GM18507 (cell line): ENCODE data around the gene MRPS27.

Experiments used
- DNase-seq: peaks from one replicate; pipeline ENCODE4 v3.0.0; 2011; ENCODE audit warnings: low read depth; ENCODE audit not compliant: insufficient read length; ENCODE audit errors: extremely low spot score
- FAIRE-seq: peaks from 2 replicates; lab custom pipeline; 2011; peaks lifted over from hg19 to GRCh38; lab: Jason Lieb, UNC

MRPS27 gene

DNA sequence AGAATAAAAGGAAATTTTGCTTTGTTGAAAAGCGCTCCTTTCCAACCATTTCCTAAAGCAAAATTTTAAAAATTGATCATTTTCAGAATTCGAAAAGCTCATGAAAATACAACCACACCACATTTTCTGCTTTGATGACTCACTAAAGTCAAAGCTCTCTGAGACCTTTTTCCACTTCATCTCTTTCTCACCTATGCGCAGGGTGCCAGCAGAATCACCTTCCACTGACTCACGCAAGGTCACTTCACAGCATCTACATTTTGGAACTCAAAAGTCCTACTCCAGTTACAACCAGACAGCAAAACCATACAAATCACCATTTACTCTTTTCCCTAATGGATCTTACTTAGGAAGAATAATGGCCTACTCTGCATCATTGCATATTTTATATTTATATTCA, 106.6 kb downstream of the MRPS27 start:
- DNase-seq (no peak), FAIRE-seq (no peak)

DNA sequence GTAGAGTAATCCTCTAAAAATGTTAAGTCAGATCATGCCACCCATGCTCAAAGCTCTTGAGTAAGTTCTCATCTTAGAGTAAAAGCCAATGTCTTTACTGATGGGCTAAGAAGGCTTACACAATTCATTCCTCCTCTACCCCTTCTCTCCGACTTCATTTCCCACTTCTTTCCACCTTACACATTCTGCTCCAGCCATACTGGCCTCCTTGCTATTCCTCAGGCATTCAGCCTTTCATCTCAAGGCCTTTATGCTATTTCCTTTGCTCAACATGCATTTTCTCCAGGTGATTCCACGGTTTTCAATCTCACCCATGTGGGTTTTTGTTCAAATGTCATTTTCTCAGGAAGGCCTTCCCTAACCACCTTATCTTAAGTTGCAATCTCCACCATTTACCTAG, 107.9 kb downstream of the MRPS27 start:
- DNase-seq (no peak), FAIRE-seq (no peak)

DNA sequence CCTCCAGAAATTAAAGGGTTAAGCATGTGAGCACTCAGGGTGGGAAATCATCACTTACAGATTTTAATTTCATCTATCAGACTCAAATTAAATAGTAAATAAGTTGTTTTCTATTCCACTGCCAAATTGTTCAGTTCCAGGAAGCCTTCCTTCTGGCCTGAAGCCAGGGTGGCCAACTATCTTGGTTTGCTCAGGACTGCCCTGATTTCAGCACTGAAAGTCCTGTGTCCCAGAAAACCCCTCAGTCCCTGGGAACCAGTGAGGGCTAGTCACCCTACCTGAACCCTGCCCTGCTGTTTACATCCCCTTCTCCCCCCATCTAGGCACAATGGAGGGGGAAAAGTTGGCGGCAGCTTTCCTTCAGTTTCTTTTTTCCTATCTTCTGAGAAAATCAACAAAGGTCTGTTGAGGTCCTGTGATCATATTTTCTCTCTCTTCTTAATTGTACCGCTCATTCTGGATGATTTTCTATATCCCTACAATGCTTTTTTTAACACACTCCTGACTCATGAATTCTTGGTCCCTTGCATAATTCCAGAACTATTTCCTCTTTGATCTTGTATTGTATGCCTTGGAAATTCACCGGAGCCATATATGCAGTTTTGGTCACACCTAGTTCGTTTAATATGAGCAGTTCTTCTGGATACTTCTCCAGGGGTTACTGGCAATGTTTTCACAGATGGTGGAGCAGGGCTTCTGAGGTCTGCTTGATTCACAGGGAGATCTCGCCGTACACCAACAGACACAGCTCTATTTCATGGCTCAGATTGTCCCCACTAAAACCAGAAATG, 109.0 kb downstream of the MRPS27 start:
- DNase-seq (no peak), FAIRE-seq (no peak)

DNA sequence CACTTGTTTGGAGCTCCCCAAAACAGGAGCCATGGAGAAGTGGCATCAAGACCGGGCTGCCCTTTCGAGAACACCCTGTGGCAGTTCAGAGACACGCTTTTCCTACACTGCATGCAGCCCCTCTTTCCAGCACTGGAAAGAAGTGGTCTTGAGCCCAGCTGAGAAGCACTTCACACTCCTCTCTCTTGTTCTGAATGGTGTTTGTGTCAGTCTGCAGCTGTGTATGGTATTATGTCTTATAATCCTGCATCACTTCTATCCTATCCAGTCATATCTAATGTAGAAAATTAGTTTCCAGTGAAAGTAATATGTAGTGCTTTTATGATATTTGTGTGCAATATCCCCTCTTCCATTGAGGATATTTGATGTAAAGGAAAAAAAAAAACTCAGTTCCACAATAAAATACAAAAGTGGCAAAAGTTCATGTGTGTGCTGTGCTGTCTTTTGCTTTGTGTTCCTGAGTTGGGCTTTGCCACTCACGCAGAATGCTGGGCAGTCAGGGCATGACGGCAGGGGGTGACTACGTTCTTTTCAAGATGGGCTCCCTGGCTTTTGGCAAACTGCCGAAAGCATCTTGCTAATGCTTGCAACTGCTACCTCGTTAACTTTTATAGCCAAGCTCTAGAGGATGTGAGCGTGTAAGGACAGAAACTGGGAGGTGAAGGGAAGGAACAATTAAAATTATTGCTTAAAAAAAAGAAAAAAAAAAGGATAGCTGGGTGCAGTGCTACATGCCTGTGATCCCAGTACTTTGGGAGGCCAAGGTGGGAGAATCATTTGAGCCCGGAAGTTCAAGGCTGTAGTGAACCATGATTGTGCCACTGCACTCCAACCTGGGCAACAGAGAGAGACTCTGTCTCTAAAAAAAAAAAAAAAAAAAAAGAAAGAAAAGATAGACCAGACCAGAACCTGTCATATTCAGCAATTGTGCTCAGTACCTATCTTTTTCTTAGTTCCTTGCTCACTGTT, 110.6 kb downstream of the MRPS27 start:
- FAIRE-seq = no peak
- DNase-seq = no peak

DNA sequence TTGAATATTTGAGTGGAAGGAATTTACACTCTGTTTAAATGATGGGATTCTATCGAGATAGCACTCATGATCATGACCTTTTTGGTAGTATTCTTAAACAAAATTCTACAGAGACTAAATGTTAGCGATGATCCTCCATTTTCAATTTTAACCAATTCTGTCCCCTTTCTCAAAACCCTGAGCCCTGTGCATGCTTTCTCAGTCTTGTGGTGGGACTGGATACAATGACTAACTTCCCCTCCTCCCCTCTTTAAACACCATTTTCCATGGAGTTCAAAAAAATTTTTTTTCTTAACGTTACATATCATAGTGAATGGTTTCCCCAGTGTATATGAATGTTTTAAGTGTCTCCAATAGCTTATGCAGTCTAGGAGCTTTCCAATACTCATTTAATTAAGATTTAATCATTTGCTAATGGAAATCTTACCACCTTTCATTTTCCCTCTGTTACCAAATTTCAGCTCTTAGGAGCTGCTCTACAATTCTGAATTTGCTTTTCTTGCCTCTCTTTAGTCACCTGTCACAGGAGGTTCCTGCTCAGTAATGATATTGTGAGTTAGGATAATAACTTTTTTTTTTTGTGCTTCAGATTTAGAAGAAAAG, 111.6 kb downstream of the MRPS27 start:
- FAIRE-seq (no peak), DNase-seq (no peak)

DNA sequence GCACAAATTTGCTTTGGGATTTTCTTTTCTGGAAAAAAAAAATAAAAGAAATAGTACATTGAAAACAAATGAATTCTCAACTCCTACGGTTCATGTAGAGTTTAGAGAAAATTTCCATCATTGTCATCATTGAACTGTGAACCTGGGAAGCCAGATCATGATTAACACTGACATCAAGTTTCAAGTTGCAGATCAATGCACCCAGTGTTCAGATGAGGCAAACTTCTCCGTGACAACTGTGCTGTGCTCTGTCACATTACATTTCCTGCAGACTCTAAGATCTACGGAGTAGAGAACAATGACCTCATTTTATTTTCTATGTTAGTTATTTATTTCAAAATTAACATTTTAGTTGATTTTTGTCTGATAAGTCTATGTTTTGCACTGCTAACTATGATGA, 113.0 kb downstream of the MRPS27 start:
- no peak for DNase-seq
- FAIRE-seq = no peak

DNA sequence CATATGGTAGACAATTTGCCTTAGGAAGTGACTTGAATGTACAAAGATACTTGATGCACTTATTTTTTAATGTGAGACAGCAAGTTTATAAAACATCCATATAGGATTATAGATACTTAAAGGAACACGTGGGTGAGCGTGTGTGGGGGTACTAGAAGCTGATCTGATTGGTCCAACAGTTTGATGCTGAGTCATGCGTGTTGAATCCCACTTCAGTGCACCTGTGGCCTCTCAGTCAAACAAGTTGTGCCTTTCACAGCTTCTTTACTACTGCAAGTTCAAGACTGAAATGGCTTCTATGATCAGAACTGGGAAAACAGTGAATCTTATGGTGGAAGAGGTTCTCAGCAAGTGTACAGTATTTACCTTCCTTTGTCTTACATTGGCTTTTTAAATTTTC, 113.9 kb downstream of the MRPS27 start:
- FAIRE-seq (no peak), DNase-seq (no peak)

DNA sequence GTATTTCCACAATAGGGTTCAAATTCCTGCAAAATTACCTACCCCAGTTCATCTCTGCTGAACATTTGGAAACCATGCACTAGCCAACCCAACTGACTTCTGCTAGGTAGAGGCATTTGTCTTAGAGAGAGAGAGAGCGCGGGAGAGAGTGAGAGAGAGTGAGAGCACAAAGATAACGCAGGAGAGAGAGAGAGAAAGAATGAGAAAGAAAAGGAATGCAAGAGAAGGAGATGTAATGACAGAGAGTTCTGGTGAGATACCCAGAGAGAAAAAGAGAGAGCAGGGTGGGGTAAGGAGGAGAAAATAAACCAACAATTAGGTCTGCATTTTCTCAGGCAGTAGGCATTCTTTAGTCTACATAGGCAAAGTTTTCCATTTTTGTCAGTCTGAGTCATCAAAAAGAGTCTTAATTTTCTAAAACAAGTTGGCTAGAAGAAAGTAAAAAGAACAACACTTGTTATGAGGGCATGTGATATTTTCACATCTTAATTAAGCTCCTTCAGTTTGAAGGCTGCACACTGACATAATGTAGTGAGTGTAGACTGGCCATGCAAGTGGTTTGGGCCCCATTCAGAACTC, 114.5 kb downstream of the MRPS27 start:
- FAIRE-seq (no peak), DNase-seq (no peak)

DNA sequence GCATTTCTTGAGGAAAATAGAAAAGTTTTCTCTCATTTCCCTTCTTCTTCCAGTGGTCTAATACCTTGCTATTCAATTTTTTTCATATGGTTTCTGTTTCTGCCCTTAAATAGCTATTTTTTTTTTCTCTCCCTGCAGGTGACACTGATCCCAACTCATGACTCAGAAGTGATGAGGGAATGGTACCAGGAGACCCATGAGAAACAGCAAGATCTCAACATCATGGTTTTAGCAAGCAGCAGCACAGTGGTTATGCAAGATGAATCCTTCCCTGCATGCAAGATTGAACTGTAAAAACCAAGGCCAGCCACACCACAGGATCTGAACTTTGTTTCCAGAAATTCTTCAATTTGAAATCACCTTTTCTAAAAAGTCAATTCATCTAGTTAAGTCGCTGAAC, 115.1 kb downstream of the MRPS27 start:
- no peak for DNase-seq

DNA sequence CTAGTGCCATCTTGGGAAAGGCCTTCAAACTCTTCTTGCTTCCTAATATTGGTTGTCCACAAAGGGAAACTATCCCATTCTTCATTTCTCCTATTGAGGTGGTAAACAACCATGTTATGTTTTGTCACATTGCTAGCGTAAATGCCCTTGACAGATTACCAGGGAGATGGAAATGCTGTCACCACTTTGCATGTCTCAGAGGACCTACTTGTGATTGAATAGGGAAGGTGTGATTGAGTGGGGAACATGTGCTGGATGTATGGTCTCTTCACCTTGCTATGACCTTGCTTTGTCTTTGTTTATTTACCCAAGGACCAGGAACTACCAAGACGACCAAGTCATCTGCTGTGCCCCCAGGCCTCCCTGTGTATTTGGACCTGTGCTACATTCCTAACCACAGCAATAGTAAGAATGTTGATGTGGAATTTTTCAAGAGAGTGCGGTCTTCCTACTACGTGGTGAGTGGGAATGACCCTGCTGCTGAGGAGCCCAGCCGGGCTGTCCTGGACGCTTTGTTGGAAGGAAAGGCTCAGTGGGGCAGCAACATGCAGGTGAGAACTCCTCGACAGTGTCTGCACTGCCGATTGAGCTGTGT, 116.7 kb downstream of the MRPS27 start:
- DNase-seq (no peak), FAIRE-seq (no peak)

More for the DNA sequence above, 115.1 kb downstream of the MRPS27 start:
- FAIRE-seq = no peak

DNA sequence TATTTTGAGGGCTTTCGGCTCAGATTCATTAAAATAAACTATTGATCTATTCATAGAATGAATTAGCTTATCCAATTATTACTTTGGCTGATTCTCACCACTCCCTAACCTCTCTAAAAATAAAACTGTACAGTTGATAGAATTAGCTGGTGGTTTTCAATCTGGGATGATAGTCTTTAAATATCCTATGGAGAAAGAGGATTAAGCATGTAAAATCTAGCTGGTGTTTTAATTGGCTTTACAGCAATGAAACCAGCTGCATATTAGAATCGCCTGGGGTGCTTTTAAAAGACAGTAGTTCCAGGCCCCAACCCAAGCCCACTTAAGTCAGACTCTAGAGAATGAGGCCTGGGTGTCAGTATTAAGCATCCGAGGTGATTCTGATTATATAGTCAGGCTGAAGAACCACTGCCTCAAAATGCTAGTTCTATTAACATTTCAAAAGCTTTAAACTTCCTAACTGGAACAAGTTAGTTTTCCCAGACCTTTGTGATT, 117.7 kb downstream of the MRPS27 start:
- no peak for DNase-seq
- no peak for FAIRE-seq

DNA sequence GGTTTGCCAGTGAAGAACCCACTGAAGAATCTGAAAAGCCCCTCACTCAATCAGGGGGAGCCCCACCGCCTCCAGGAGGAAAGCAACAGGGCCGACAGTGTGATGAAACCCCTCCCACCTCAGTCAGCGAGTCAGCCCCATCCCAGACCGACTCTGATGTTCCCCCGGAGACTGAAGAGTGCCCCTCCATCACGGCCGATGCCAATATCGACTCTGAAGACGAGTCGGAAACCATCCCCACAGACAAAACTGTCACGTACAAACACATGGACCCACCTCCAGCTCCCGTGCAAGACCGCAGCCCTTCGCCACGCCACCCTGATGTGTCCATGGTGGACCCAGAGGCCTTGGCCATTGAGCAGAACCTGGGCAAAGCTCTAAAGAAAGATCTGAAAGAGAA, 120.4 kb downstream of the MRPS27 start:
- no peak for DNase-seq
- no peak for FAIRE-seq

DNA sequence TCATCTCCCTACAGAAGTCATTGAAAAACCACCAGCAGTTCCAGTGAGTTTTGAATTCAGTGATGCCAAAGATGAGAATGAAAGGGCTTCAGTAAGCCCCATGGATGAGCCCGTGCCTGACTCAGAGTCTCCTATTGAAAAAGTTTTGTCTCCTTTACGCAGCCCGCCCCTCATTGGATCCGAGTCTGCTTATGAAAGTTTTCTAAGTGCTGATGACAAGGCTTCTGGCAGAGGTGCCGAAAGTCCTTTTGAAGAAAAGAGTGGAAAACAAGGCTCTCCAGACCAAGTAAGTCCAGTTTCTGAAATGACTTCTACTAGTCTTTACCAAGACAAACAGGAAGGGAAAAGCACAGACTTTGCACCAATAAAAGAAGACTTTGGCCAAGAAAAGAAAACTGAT, 122.6 kb downstream of the MRPS27 start:
- FAIRE-seq = no peak
- DNase-seq = no peak

DNA sequence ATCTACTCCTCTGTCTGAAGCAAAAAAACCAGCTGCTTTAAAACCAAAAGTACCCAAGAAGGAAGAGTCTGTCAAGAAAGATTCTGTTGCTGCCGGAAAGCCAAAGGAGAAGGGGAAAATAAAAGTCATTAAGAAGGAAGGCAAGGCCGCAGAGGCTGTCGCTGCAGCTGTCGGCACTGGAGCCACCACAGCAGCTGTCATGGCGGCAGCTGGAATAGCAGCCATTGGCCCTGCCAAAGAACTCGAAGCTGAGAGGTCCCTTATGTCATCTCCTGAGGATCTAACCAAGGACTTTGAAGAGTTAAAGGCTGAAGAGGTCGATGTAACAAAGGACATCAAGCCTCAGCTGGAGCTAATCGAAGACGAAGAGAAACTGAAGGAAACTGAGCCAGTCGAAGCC, 124.5 kb downstream of the MRPS27 start:
- no peak for DNase-seq
- no peak for FAIRE-seq

DNA sequence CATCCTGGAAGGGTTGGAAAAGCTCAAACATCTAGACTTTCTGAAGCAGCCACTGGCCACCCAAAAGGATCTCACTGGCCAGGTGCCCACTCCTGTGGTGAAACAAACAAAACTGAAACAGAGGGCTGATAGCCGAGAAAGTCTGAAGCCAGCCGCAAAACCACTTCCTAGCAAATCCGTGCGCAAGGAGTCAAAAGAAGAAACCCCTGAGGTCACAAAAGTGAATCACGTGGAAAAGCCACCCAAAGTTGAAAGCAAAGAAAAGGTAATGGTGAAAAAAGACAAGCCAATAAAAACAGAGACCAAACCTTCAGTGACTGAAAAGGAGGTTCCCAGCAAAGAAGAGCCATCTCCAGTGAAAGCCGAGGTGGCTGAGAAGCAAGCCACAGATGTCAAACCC, 125.2 kb downstream of the MRPS27 start:
- DNase-seq (peak; percentile 69), FAIRE-seq (peak; percentile 98)

DNA sequence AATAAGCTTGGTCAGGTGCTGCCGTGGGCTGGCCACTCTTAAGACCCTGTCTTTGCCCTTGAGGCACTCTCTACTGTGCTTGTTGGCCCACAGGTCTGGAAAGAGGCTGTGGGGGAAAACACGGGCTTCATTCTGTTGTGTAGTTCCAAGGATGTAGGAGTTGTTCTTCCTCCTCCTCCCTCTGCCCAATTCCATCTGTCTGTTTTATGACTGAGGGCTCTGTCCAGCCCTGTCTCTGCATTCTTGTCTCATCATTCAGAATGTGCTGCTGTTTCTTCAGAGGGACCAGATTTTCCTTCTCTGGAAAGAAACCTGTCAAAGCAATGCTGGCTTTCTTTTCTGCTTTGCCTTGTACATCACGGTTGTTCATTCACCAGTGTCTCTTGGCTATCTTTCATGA, 128.6 kb downstream of the MRPS27 start:
- FAIRE-seq (no peak), DNase-seq (no peak)

DNA sequence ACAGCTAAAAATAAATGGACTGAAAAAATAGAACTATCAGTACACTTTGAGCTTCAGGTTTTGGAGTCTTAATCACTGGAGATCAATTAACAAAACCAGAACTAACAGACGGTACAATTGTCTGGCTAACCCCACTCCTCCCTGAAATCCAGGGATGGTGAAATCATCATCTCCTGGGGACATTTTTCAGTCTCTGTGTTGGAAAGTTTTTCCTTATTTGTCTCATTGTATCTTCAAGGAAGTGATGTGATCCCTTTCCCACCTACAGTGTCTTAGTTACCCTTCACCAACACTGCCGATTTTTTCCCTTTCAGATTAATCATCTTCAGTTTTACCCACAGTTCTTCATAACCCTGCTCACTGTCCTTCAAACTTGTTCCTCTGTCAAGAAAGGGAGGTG, 130.9 kb downstream of the MRPS27 start:
- DNase-seq (no peak), FAIRE-seq (no peak)

DNA sequence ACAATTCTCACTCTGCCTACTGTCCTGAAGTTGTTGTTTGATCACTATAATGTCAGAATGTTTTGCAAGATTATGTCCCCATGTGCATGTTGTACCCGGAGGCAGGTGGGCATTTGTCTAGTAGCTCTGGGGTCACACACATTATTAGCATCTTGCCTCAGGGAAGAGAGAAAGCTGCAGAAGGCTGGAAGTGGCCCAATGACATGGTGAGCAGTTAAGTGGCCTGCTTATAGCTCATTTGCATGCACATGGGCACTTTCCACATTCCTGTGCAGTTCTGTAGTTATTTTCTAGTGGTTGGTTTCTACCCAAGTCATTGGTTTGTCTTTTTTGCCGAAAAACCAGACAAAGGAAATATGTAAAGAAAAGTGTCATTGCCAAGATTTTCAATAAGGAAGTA, 131.9 kb downstream of the MRPS27 start:
- peak; percentile 50 for FAIRE-seq

DNA sequence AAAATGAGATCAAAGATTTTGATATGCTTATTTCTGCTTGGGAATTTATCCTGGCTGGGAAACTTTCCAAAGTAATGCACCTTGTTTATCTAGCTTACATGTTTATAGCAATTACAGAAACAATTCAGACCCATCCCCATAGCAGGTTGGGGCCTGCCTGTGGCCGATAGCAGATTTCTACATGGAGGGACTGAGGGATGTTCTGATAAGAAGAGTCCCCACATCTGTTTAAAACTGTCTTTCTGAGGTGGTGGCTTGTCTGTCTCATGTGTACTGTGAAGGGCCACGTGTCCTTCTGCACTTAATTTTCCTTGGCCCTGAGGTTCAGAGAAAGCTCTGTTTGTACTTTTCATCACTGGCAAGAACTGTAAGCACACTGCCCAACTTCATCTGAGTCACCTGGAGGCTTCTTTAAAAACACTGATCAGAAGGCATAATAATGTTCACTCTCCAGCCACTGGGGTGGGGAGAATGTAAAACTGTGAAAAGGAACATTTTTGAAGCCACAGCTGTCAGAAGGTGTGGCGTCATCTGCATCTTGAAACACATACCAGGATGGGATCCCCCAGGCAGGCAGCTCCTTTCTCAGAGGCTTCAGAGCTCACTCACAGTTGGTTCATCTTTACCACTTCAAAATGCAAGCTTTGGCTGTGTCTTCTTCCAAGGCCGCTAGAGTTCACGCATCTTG, 132.5 kb downstream of the MRPS27 start:
- no peak for DNase-seq
- no peak for FAIRE-seq

More for the DNA sequence above, 131.9 kb downstream of the MRPS27 start:
- DNase-seq = no peak
